Lower leg skin (tissue), 3 donors: ENCODE measurements around the gene MAPK10.

Source experiments
- POLR2A ChIP-seq, 2 donors: fragments of 450-650 bp; IDR thresholded peaks; one replicate each; pipeline ENCODE4 v1.6.1; 2016 to 2017; ENCODE audit warnings: antibody characterized with exemption in 2 of 2, mild to moderate bottlenecking in 1 of 2, moderate library complexity in 1 of 2
- TF ChIP-seq, protein P1 (sequence below), 3 donors: fragments of 450-650 bp; IDR thresholded peaks; one replicate each; pipeline ENCODE4 v1.5.1; 2016; ENCODE audit warnings: antibody characterized with exemption in 3 of 3, mild to moderate bottlenecking in 3 of 3, moderate library complexity in 2 of 3

GRCh38 chr4:86108137-86108536, 251.7 kb downstream of the MAPK10 start:
- TF ChIP-seq, protein P1, sequence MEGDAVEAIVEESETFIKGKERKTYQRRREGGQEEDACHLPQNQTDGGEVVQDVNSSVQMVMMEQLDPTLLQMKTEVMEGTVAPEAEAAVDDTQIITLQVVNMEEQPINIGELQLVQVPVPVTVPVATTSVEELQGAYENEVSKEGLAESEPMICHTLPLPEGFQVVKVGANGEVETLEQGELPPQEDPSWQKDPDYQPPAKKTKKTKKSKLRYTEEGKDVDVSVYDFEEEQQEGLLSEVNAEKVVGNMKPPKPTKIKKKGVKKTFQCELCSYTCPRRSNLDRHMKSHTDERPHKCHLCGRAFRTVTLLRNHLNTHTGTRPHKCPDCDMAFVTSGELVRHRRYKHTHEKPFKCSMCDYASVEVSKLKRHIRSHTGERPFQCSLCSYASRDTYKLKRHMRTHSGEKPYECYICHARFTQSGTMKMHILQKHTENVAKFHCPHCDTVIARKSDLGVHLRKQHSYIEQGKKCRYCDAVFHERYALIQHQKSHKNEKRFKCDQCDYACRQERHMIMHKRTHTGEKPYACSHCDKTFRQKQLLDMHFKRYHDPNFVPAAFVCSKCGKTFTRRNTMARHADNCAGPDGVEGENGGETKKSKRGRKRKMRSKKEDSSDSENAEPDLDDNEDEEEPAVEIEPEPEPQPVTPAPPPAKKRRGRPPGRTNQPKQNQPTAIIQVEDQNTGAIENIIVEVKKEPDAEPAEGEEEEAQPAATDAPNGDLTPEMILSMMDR (IDR thresholded peaks at IDR 0.05): no peak
- TF ChIP-seq POLR2A (IDR thresholded peaks at IDR 0.05): no peak
